ELR (cell line): ENCODE data around the gene CH25H.
A peak's percentile ranks its signal among the peaks of the same experiment; 100 is the strongest.
"Not testable (repeated sequence)": the region's sequence is repeated elsewhere in the genome, so short reads cannot be mapped to it uniquely, and the experiment has no call there.

ENCODE experiments used
- DNase-seq: peaks from one replicate; pipeline ENCODE4 v3.0.0-alpha.2; 2015; ENCODE audit warnings: low read depth

The CH25H gene

GRCh38 chr10:89207181-89207800 is at the start of gene CH25H:
Gene CH25H, minus strand, starts transcription at chr10:89207317. Its CDS starts 25 bp downstream, at chr10:89207292.
- DNase-seq = peak; percentile 80

- no peak for DNase-seq
Observed at GRCh38 chr10:89256340-89256739, 49.2 kb upstream of the CH25H start.

- DNase-seq = no peak
Observed at GRCh38 chr10:89255793-89256192, 48.7 kb upstream of the CH25H start.

DNA sequence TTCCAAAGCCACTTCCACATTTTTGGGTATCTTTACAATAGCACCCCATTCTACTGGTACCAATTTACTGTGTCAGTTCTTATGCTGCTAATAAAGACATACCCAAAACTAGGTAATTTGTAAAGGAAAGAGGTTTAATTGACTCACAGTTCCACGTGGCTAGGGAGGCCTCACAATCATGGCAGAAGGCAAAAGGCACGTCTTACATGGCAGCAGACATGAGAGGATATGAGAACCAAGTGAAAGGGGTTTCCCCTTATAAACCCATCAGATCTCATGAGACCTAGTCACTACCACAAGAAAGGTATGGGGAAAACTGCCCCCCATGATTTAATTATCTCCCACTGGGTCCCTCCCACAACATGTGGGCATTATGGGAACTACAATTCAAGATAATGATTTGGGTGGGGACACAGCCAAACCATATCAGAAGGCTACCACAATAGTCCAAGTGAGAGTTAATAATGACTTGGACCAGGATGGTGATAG is 48.0 kb upstream of the CH25H start:
- DNase-seq = not testable (repeated sequence)

DNA sequence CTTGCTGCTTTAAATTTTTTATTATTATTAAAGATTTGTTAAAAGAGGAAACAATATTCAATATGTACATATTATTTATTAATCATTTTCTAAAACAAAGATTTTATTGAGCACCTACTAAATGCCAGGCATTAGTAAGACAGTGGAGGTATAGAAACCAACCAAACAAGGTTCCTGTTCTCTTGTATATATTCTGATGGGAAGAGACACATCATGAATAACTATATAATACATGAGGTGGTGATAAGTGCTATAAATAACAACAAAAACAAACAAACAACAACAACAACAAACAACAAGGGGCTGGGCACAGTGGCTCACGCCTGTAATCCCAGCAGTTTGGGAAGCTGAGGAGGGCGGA is 45.1 kb upstream of the CH25H start:
- DNase-seq = no peak

- peak; percentile 99 for DNase-seq
Observed at GRCh38 chr10:89251409-89252224, 44.5 kb upstream of the CH25H start, which contains the start of gene LIPA. Gene LIPA, minus strand, starts transcription at chr10:89251775. Its CDS starts 4,127 bp downstream, at chr10:89247648.

- peak; percentile 17 for DNase-seq
Observed at GRCh38 chr10:89250865-89251408, 43.8 kb upstream of the CH25H start.

GRCh38 chr10:89248990-89249389 is 41.9 kb upstream of the CH25H start:
- DNase-seq = no peak

DNA sequence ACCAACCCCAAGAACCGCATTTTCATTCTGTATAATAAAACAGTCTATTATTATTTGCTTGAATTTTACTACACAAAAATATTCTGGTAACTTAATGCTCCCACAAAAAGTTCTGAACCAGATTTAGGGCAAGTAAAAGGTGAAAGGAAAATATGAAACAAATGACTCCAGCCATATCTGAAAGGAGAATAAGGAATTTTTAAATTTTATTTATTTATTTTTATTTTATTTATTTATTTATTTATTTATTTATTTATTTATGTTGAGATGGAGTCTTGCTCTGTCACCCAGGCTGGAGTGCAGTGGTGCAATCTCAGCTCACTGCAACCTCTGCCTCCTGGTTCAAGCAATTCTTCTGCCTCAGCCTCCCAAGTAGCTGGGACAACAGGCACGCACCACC is 40.5 kb upstream of the CH25H start:
- not testable (repeated sequence) for DNase-seq

GRCh38 chr10:89245802-89246201 is 38.7 kb upstream of the CH25H start:
- no peak for DNase-seq

DNA sequence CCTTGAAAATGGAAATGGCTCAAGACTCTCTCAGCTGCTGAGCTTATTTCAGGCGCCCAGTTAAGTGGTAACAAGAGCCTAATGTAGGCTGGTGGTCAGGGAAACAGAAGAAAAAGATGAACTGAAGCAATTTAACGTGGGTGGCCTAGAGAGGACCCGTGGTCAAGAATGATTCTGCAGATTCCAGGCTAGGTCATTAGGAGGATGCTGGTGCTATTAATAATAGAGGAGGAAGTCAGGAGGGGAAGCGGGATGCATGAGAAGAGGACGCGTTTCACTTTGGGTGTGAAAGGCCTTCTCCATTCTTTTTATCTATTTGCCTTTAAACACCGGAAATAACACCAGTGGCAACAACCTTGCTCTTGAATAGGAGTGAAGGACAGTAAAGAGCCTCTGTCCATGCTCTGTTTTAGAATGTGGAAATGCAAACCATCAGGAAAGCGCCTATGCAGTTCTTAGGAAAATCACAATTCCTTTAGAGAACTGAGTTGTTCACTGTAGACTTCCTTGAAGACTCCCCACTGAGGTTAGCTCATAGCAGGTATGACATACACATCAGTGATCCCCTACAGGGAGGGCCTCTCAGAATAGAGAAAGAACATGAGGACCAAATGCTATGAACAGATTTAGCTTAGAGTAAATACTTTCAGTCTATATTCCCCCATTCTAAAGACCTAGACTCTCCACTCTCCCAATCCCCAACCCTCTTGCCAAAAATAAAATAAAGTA is 35.9 kb upstream of the CH25H start:
- no peak for DNase-seq

DNA sequence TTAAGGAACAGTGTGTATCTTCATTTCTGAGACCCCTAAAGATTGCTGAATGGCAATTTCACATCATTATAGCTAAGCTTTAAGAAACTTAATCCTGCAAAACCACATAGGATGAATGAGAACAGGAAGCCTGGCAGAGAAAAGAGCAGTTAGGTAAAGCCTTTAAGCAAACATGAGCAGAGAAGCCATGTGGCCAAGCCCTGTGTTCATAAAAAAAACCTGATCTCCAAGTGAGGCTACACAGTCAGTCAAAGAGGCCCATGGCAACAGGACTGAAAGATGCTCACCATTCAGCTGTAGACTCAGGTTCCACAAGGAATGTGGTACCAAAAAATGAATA is 35.2 kb upstream of the CH25H start:
- DNase-seq = no peak

- no peak for DNase-seq
Observed at GRCh38 chr10:89241486-89242344, 34.6 kb upstream of the CH25H start.

GRCh38 chr10:89241026-89241425 is 33.9 kb upstream of the CH25H start:
- DNase-seq = no peak

GRCh38 chr10:89240519-89240918 is 33.4 kb upstream of the CH25H start:
- no peak for DNase-seq

- no peak for DNase-seq
Observed at GRCh38 chr10:89238956-89239644, 32.0 kb upstream of the CH25H start.

- DNase-seq = no peak
Observed at GRCh38 chr10:89237849-89238248, 30.7 kb upstream of the CH25H start.

DNA sequence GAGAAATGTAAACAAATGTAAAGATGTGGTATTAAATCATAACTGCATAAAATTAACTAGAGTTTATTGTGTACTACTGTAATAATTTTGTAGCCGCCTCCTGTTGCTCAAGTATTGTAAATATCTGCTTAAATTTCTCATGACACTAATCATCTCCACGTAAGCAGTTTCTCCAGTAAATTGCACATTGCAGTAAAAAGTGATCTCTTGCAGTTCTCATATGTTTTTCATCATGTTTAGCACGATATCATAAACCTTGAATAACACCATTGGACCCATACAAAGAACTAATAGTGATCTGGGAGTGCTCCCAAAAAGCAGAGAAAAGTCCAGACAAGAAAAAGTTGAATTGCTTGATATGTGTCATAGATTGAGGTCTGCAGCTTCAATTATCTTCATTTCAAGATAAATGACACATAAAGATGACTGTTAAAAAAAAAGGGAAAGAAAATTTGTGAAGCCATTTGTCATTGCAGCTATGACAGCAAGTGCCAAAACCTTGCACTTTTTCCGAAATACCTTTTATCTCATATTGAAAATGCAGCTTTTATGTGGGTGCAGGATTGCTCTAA is 29.2 kb upstream of the CH25H start:
- no peak for DNase-seq

GRCh38 chr10:89235073-89235798 is 28.1 kb upstream of the CH25H start:
- no peak for DNase-seq

DNA sequence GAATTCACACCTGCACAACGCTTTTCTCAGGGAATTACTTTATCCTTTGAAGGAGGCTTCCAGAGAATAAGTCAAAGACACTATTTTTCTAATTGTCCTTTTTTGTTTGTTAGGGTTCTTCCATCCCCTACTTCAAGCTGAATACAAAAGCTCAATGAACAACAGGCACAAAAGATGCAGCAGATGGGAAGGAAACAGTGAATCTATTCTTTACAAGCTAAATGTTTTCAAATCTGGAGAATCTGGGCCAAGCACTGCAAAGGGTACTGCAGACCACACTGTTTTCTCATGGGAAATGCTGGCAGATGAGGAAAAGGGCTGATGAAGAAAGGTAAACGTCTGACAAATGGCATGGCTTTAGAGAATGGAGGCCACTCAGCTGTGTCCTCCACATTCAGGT is 25.9 kb upstream of the CH25H start:
- no peak for DNase-seq
